NCI-H82 (cell line): ENCODE data around the gene PSD4.

Experiments used
- DNase-seq: peaks from one replicate; lab custom pipeline; 2025; lab: John Stamatoyannopoulos, UW

Gene PSD4

GRCh38 chr2:113167962-113168340, 5.8 kb upstream of the PSD4 start:
- DNase-seq = no peak

- no peak for DNase-seq
Observed at GRCh38 chr2:113169002-113169530, 4.7 kb upstream of the PSD4 start.

- DNase-seq = no peak
Observed at GRCh38 chr2:113169586-113169985, 4.2 kb upstream of the PSD4 start.

- no peak for DNase-seq
Observed at GRCh38 chr2:113171334-113172075, 2.3 kb upstream of the PSD4 start.

- no peak for DNase-seq
Observed at GRCh38 chr2:113172721-113173541, 840 bp upstream of the PSD4 start.

GRCh38 chr2:113174376-113174750, 592 bp downstream of the PSD4 start:
- DNase-seq = no peak

GRCh38 chr2:113175042-113175628, 1.4 kb downstream of the PSD4 start:
- DNase-seq = no peak

GRCh38 chr2:113175736-113176695, 2.2 kb downstream of the PSD4 start:
- DNase-seq = peak; percentile 8

- DNase-seq = no peak
Observed at GRCh38 chr2:113176696-113177355, 3.1 kb downstream of the PSD4 start.

- DNase-seq = no peak
Observed at GRCh38 chr2:113178069-113178746, 4.4 kb downstream of the PSD4 start.

GRCh38 chr2:113178891-113179290, 5.1 kb downstream of the PSD4 start:
- no peak for DNase-seq

- DNase-seq = no peak
Observed at GRCh38 chr2:113179446-113180045, 5.8 kb downstream of the PSD4 start.

- DNase-seq = no peak
Observed at GRCh38 chr2:113180131-113180946, 6.6 kb downstream of the PSD4 start.

GRCh38 chr2:113181258-113182051, 7.7 kb downstream of the PSD4 start:
- DNase-seq = no peak

- DNase-seq = no peak
Observed at GRCh38 chr2:113182471-113183260, 8.9 kb downstream of the PSD4 start.

- no peak for DNase-seq
Observed at GRCh38 chr2:113183264-113183663, 9.5 kb downstream of the PSD4 start.

GRCh38 chr2:113183703-113184102, 9.9 kb downstream of the PSD4 start:
- DNase-seq = no peak
